ENCODE measurements around the gene NUDCD3.
A peak's percentile ranks its signal among the peaks of the same experiment; 100 is the strongest.

The NUDCD3 gene

GRCh38 chr7:44490351-44491200 is at the start of gene NUDCD3:
Gene NUDCD3 (minus strand): TSS chr7:44490658. CDS start chr7:44490600, 58 bp downstream.
- peak; percentile 71 for DNase-seq

GRCh38 chr7:44539669-44540506 is 49.4 kb upstream of the NUDCD3 start:
- no peak for DNase-seq

- DNase-seq, result no peak
These were observed 48.6 kb upstream of the NUDCD3 start for GRCh38 chr7:44538798-44539668.

- no peak for DNase-seq
These were observed 47.8 kb upstream of the NUDCD3 start for GRCh38 chr7:44538093-44538797.

DNA sequence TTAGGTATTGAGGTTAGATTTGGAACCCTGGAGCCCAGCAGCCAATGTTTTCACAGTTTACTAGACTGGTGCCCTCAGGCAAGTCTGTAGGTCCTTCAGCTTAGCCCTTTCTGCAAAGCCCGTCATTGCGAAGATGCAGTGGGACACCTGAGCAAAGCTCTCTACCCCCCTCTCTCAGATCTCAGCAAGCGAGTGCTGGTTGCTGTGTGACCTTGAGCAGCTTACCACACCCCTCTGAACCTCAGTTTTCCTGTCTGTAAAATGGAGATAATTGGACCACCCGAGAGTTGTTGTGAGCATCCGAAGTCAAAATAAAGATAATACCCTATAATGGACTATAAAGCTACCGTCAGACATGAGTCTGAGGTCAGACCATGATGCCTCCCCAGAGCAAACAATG is 47.0 kb upstream of the NUDCD3 start:
- no peak for DNase-seq

DNA sequence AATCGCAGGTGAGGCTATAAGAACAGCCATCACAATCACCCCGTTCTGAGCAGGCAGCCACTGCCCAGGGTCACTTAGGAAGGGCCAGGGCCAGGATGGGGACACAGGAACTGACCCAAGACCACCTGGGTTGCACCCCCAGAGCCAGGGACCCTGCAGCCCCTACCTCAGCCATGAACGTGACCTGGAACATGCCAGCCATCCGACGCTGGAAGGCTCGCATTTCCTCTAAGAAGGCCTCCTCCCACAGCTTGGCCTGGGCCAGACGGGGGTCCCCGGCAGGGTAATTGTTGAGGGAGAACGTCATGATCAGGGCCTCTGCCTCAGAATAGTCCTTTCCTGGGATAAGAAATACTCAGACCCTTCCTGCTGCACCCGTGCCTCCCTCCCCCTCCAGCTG is 45.6 kb upstream of the NUDCD3 start:
- no peak for DNase-seq

DNA sequence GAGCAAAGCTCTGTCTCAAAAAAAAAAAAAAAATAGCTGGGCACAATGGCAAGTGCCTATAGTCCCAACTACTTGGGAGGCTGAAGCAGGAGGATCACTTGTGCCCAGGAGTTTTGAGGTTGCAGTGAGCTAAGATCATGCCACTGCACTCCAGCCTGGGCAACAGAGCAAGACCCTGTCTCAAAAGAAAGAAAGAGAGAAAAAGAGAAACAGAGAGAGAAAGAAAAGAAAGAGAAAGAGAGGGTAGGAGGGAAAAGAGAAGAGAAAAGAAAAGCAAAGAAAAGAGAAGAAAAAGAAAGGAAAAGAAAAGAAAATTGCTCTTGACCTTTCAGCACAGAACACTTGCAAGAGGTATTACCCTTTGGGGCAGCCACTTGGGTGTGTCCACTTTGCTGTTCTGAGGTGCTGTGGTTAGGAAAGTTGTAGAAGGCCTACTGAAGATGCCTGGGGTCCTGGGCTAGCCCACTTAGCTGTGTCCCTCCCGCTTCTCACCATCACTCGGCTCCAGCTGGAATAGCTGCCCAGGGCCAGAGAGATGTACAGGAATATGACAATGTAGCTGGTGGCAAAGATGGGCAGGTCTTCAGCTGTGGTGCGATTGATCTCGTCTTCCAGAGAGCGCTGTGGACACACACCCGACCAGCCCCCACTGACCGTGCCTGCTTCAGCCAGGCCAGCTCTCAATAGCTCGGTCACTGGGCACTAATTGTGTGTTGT is 45.0 kb upstream of the NUDCD3 start:
- no peak for DNase-seq

DNA sequence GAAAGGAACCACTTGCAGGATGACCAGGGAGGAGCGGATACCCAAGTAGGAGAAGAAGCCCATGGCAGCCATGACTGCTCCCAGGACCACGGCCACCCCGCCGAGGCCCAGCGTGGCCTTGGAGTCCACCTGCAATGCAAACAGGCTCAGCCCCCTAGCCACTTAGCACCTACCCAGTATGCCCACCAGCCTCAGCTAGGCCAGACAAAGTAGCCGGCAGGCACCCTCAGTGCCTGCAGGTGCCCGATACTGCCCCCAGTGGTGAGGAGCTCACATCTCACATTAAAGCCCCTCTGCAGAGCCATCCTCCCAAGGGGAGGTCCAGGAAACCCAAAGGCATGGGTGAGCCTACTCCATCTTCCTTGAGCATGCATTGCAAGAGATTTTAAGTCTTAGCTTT is 44.0 kb upstream of the NUDCD3 start:
- DNase-seq, result peak; percentile 17

- no peak for DNase-seq
These were observed 43.6 kb upstream of the NUDCD3 start for GRCh38 chr7:44534087-44534486.

DNA sequence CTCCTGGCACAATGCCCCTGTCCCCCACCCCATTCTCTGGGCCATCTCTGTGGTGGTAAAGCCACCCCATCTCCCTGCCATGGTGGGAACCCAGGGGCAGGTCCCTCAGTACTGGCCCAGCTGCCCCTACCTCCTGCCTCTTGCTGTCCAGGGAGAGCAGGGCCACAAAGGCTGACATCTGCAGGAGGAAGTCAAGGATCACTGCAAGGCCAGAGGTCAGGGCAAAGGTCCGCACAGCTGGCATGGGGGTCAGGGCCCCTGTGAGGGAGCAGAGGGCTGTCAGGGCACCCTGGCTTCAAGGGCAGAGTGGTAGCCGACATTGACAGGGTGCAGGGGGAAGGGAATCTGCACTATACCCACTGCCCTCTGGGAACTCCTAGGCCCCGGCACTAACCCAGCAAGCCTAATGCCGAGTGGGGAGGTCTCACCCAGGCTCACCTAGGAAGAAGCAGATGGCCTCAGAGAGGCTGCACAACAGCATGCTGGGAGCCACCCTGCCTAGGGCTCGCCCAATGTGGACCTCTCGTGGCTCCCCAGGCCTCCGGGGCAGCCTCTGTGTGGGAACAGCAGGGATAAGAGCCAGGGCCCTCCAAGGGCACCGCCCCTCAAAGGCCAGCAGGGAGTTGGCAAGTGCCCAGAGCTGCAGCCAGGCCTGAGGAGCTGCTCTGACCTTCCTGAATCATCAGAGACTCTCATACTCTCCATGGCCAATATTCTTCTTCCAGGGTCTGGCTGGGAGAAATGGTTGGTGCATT is 43.0 kb upstream of the NUDCD3 start:
- DNase-seq, result no peak

DNA sequence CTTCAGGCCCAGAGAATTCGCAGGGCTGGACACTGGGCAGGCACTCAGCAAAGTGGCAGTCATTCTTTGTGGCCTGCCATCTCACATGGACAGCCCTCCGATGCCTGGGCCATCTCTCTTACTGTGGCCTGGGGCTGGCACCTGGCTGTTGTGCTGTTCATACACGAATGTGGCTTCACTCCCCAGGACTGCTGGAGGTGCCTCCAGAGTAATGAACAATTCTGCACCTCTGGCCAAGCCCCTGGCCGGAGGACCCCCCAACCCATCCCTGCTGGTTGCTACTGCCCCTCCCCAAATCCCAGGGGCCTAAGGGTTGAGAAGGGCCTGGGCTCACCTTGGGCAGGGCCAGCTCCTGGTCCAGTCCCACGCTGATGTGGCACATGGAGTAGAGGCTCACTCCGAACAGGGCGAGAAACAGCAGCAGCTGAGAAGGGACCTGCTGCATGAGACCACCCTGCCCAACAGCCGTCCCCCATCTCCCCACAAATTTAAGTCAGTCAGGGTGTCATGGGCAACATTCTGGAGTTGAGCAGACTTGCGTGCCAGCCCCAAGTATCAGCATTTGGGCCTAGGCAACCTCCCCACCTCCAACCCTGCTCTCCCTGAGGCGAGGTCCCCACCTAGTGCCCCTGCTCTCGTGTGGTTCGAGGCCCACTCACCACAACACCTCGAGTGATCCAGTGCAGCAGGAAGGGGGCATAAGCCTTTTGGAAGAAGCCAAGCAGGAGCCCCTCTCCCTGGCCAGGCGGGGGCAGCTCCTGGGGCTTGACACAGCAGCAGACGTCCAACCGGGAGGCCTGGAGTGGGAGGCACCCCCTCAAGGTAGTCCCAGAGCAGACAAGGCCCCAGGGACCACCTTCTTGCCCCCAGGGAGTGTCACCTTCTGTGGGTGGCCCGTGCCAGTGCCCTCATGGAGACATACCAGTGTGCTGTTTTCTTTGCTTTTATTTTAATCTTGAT is 41.2 kb upstream of the NUDCD3 start:
- no peak for DNase-seq

DNA sequence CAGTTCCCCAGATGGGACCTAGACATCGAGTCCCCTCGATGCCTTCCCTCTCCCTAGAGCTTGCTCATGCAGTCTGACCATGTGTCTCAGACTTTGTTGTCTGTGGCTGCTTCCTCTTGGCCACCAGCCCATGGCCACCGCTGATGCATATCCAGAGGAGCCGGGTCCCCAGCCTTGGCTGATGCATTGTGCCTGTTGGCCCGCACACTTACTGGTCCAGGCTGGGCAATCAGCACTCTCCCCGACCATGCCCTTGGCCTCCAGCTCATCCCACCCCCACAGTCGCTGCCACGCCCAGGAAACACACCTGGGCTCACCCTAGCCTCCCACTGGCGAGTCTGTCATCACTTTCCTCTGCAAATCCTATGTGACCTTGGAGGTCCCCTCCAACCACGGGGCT is 40.5 kb upstream of the NUDCD3 start:
- no peak for DNase-seq

DNA sequence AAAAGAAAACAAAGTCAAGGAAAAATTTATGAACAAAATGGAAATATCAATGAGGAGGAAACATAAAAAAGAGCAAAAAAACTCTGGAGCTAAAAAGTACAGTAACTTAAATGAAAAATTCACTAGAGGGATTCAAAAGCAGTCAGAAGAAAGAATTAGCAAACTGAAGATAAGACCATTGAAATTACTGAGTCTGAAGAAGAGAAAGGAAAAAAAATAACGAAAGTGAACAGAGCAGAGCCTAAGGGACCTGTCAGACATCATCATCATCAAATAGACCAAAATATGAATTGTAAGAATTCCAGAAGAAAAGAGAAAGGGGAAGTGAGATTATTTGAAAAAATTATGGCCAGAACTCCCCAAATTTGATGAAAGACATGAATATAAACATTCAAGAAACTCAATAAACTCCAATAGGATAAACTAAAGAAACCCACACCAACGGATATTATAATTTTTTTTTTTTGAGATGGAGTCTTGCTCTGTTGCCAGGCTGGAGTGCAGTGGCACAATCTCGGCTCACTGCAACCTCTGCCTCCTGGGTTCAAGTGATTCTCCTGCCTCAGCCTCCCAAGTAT is 34.4 kb upstream of the NUDCD3 start:
- DNase-seq, result no peak

- DNase-seq, result no peak
These were observed 31.9 kb upstream of the NUDCD3 start for GRCh38 chr7:44522315-44522714.

GRCh38 chr7:44521347-44522095 is 31.1 kb upstream of the NUDCD3 start:
- no peak for DNase-seq

- no peak for DNase-seq
These were observed 30.1 kb upstream of the NUDCD3 start for GRCh38 chr7:44520574-44520973.

GRCh38 chr7:44519546-44519945 is 29.1 kb upstream of the NUDCD3 start:
- DNase-seq, result no peak

DNA sequence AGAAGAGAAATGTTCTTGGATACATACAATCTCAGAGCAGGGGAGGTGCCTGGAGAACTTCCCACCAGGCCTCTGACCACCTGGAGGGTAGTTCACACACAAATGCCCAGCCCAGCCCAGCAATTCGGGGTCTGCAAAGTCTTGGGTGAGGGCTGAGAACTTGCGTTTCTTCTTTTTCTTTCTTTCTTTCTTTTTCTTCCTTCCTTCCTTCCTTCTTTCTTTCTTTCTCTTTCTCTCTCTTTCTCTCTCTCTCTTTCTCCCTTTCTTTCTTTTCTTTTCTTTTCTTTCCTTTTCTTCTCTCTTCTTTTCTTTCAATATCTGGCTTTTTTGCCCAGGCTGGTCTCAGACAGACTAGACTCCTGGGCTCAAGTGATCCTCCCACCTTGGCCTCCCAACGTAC is 28.3 kb upstream of the NUDCD3 start:
- DNase-seq, result no peak

GRCh38 chr7:44517175-44517574 is 26.7 kb upstream of the NUDCD3 start:
- DNase-seq, result no peak

All from GDM1 (cell line).